ENCODE results near the gene PPP1R13L. TPM values are rescaled to one million over a fixed set of nuclear protein-coding genes. Genes with fewer than 3 reads are reported as not detected.

Gene PPP1R13L
- total RNA-seq, 1 donor from 2014 or later: 56.7 TPM

DNA sequence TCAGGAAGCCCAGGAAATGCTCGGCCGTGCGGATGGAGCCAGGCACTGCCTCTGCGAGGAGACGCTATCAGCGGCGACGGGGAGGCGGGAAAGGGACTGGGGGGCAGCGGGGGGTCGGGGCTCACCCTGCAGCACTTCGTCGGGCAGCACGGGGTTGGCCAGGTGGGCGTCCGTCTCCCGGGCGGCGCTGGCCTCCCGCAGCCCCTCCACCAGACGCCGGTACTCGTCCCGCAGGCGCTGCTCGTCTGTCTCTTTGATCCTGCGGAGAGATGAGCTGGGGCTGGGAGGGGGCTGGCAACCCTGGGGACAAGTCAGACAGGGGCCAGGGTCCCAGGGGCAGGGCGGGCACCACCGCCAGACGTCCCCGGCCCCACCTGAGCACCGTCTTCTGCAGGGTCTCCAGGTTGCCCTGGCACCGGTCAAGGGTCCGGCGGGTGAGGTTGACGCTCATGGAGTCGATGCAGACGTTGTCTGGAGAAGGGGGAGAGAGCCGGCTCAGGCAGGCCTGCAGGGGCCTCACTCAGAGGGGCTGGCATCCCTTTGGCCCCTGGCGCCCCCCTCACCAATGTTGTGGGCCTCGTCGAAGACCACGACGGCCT lies 40.9 kb downstream of the PPP1R13L start:
- peaks cover 4% of the 10 kb centered on the region for H3K36me3 ChIP-seq (ENCODE audit: insufficient read depth, low read length)
- Mint-ChIP-seq H3K4me1 (ENCODE audit: low read depth, unreplicated experiment) (no peaks in the 10 kb centered on the region), H3K4me3 (ENCODE audit: unreplicated experiment) (no peak overlapping the region), H3K27me3 (ENCODE audit: low read depth, unreplicated experiment) (no peaks in the 10 kb centered on the region), H3K36me3 (ENCODE audit: low read depth, unreplicated experiment) (peaks cover 27% of the 10 kb centered on the region), H3K9me3 (ENCODE audit: unreplicated experiment) (no peaks in the 10 kb centered on the region), H3K27ac (ENCODE audit: unreplicated experiment) (no peak overlapping the region)
- no peak overlapping the region for H3K27ac ChIP-seq (ENCODE audit: low read depth, low read length)
- no peak for DNase-seq (ENCODE audit: low read depth)
- H3K27me3 ChIP-seq (ENCODE audit: insufficient read depth, low read length): no peaks in the 10 kb centered on the region
- no peak overlapping the region for H3K4me3 ChIP-seq (ENCODE audit: insufficient read depth, low read depth, low read length)
- no peaks in the 10 kb centered on the region for H3K9me3 ChIP-seq (ENCODE audit: insufficient read depth, low read depth, low read length)
- TF ChIP-seq, protein P1, sequence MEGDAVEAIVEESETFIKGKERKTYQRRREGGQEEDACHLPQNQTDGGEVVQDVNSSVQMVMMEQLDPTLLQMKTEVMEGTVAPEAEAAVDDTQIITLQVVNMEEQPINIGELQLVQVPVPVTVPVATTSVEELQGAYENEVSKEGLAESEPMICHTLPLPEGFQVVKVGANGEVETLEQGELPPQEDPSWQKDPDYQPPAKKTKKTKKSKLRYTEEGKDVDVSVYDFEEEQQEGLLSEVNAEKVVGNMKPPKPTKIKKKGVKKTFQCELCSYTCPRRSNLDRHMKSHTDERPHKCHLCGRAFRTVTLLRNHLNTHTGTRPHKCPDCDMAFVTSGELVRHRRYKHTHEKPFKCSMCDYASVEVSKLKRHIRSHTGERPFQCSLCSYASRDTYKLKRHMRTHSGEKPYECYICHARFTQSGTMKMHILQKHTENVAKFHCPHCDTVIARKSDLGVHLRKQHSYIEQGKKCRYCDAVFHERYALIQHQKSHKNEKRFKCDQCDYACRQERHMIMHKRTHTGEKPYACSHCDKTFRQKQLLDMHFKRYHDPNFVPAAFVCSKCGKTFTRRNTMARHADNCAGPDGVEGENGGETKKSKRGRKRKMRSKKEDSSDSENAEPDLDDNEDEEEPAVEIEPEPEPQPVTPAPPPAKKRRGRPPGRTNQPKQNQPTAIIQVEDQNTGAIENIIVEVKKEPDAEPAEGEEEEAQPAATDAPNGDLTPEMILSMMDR (IDR thresholded peaks at IDR 0.05; ENCODE audit: insufficient read depth, low read depth, low read length): no peak
- TF ChIP-seq EZH2 (IDR thresholded peaks at IDR 0.05; ENCODE audit: insufficient read depth, low read length): no peak
- H3K9ac ChIP-seq (ENCODE audit: low read length): no peak overlapping the region
- H3K4me2 ChIP-seq (ENCODE audit: low read length): no peak overlapping the region
- H3K79me2 ChIP-seq (ENCODE audit: insufficient read depth, low read length): peaks cover 14% of the 10 kb centered on the region
- no peak for FAIRE-seq
- H2AFZ ChIP-seq (ENCODE audit: low read depth, low read length): no peak overlapping the region
- H3K4me1 ChIP-seq (ENCODE audit: insufficient read depth, low read length): peaks cover 3% of the 10 kb centered on the region
- H4K20me1 ChIP-seq (ENCODE audit: insufficient read depth, low read length): peaks cover 32% of the 10 kb centered on the region

GRCh38 chr19:45362291-45362690 lies 42.6 kb downstream of the PPP1R13L start:
- Mint-ChIP-seq H3K27me3 (ENCODE audit: low read depth, unreplicated experiment) (no peaks in the 10 kb centered on the region), H3K36me3 (ENCODE audit: low read depth, unreplicated experiment) (peaks cover 28% of the 10 kb centered on the region)
- FAIRE-seq: no peak

GRCh38 chr19:45361608-45362007 lies 43.3 kb downstream of the PPP1R13L start:
- DNase-seq (ENCODE audit: low read depth) (no peak), FAIRE-seq (no peak)
- H3K36me3 ChIP-seq (ENCODE audit: insufficient read depth, low read length): no peaks in the 10 kb centered on the region
- Mint-ChIP-seq H3K4me3 (ENCODE audit: unreplicated experiment) (no peak overlapping the region), H3K27me3 (ENCODE audit: low read depth, unreplicated experiment) (no peaks in the 10 kb centered on the region), H3K27ac (ENCODE audit: unreplicated experiment) (no peak overlapping the region), H3K36me3 (ENCODE audit: low read depth, unreplicated experiment) (peaks cover 30% of the 10 kb centered on the region), H3K4me1 (ENCODE audit: low read depth, unreplicated experiment) (no peaks in the 10 kb centered on the region), H3K9me3 (ENCODE audit: unreplicated experiment) (no peaks in the 10 kb centered on the region)
- no peak overlapping the region for H3K27ac ChIP-seq (ENCODE audit: low read depth, low read length)
- no peak overlapping the region for H3K4me3 ChIP-seq (ENCODE audit: insufficient read depth, low read depth, low read length)
- TF ChIP-seq, protein P1 (IDR thresholded peaks at IDR 0.05; ENCODE audit: insufficient read depth, low read depth, low read length): no peak
- no peak for TF ChIP-seq EZH2 (IDR thresholded peaks at IDR 0.05; ENCODE audit: insufficient read depth, low read length)
- peaks cover 26% of the 10 kb centered on the region for H4K20me1 ChIP-seq (ENCODE audit: insufficient read depth, low read length)
- no peak overlapping the region for H3K4me2 ChIP-seq (ENCODE audit: low read length)
- H2AFZ ChIP-seq (ENCODE audit: low read depth, low read length): no peak overlapping the region
- H3K9ac ChIP-seq (ENCODE audit: low read length): no peak overlapping the region
- no peaks in the 10 kb centered on the region for H3K27me3 ChIP-seq (ENCODE audit: insufficient read depth, low read length)
- H3K79me2 ChIP-seq (ENCODE audit: insufficient read depth, low read length): peaks cover 4% of the 10 kb centered on the region
- H3K9me3 ChIP-seq (ENCODE audit: insufficient read depth, low read depth, low read length): no peaks in the 10 kb centered on the region
- H3K4me1 ChIP-seq (ENCODE audit: insufficient read depth, low read length): no peaks in the 10 kb centered on the region

More at GRCh38 chr19:45362291-45362690, 42.6 kb downstream of the PPP1R13L start:
- no peak overlapping the region for H3K27ac Mint-ChIP-seq (ENCODE audit: unreplicated experiment)
- no peak for DNase-seq (ENCODE audit: low read depth)
- no peaks in the 10 kb centered on the region for H3K36me3 ChIP-seq (ENCODE audit: insufficient read depth, low read length)
- no peak overlapping the region for H2AFZ ChIP-seq (ENCODE audit: low read depth, low read length)
- H3K9me3 Mint-ChIP-seq (ENCODE audit: unreplicated experiment): no peaks in the 10 kb centered on the region
- no peak overlapping the region for H3K4me3 ChIP-seq (ENCODE audit: insufficient read depth, low read depth, low read length)
- H4K20me1 ChIP-seq (ENCODE audit: insufficient read depth, low read length): peaks cover 26% of the 10 kb centered on the region
- no peaks in the 10 kb centered on the region for H3K4me1 Mint-ChIP-seq (ENCODE audit: low read depth, unreplicated experiment)
- no peak overlapping the region for H3K27ac ChIP-seq (ENCODE audit: low read depth, low read length)
- no peak overlapping the region for H3K4me2 ChIP-seq (ENCODE audit: low read length)
- TF ChIP-seq EZH2 (IDR thresholded peaks at IDR 0.05; ENCODE audit: insufficient read depth, low read length): no peak
- TF ChIP-seq, protein P1 (IDR thresholded peaks at IDR 0.05; ENCODE audit: insufficient read depth, low read depth, low read length): no peak
- H3K9me3 ChIP-seq (ENCODE audit: insufficient read depth, low read depth, low read length): no peaks in the 10 kb centered on the region
- no peaks in the 10 kb centered on the region for H3K4me1 ChIP-seq (ENCODE audit: insufficient read depth, low read length)
- H3K79me2 ChIP-seq (ENCODE audit: insufficient read depth, low read length): peaks cover 4% of the 10 kb centered on the region
- H3K27me3 ChIP-seq (ENCODE audit: insufficient read depth, low read length): no peaks in the 10 kb centered on the region
- peak overlapping the region; percentile 50 for H3K4me3 Mint-ChIP-seq (ENCODE audit: unreplicated experiment)
- no peak overlapping the region for H3K9ac ChIP-seq (ENCODE audit: low read length)

Data from astrocyte (in vitro differentiated cells and primary cell).